HEK293 (cell line): ENCODE data around the gene KIF20A.
A peak's percentile ranks its signal among the peaks of the same experiment; 100 is the strongest.

Experiments
- BCL6B ChIP-seq: fragments of 450-650 bp; formaldehyde crosslinking; IDR thresholded peaks from 2 replicates; pipeline ENCODE4 v1.5.1; 2017; ENCODE audit warnings: missing biosample characterization, missing genetic modification characterization
- MZF1 ChIP-seq: fragments of 450-650 bp; formaldehyde crosslinking; IDR thresholded peaks from 2 replicates; pipeline ENCODE4 v1.5.1; 2017; ENCODE audit warnings: missing biosample characterization, missing genetic modification characterization, borderline replicate concordance
- OVOL3 ChIP-seq: fragments of 450-650 bp; formaldehyde crosslinking; IDR thresholded peaks from 2 replicates; pipeline ENCODE4 v1.5.1; 2016; ENCODE audit warnings: missing biosample characterization, missing genetic modification characterization
- PRDM2 ChIP-seq: fragments of 450-650 bp; formaldehyde crosslinking; IDR thresholded peaks from 2 replicates; pipeline ENCODE4 v1.5.1; 2016; ENCODE audit warnings: missing biosample characterization, missing genetic modification characterization, borderline replicate concordance
- PRDM6 ChIP-seq: fragments of 450-650 bp; formaldehyde crosslinking; IDR thresholded peaks from 2 replicates; pipeline ENCODE4 v1.5.1; 2017; ENCODE audit warnings: missing biosample characterization, missing genetic modification characterization
- ZBTB17 ChIP-seq: fragments of 450-650 bp; formaldehyde crosslinking; IDR thresholded peaks from 2 replicates; pipeline ENCODE4 v1.5.1; 2016; ENCODE audit warnings: missing biosample characterization, missing genetic modification characterization
- ZBTB48 ChIP-seq: fragments of 450-650 bp; formaldehyde crosslinking; IDR thresholded peaks from 2 replicates; pipeline ENCODE4 v1.5.1; 2016; ENCODE audit warnings: missing biosample characterization, missing genetic modification characterization
- ZFP3 ChIP-seq: fragments of 450-650 bp; formaldehyde crosslinking; IDR thresholded peaks from 2 replicates; pipeline ENCODE4 v1.5.1; 2016; ENCODE audit warnings: low read depth, missing biosample characterization, missing genetic modification characterization
- ZNF10 ChIP-seq: fragments of 450-650 bp; formaldehyde crosslinking; IDR thresholded peaks from 2 replicates; pipeline ENCODE4 v1.5.1; 2017; ENCODE audit warnings: missing biosample characterization, missing genetic modification characterization
- ZNF112 ChIP-seq: fragments of 450-650 bp; formaldehyde crosslinking; IDR thresholded peaks from 2 replicates; pipeline ENCODE4 v1.5.0; 2017; ENCODE audit warnings: missing biosample characterization, missing genetic modification characterization
- ZNF157 ChIP-seq: fragments of 450-650 bp; formaldehyde crosslinking; IDR thresholded peaks from 2 replicates; pipeline ENCODE4 v1.5.1; 2016; ENCODE audit warnings: missing biosample characterization, missing genetic modification characterization
- ZNF24 ChIP-seq: fragments of 450-650 bp; formaldehyde crosslinking; IDR thresholded peaks from 2 replicates; pipeline ENCODE4 v1.5.1; 2016; ENCODE audit warnings: missing biosample characterization, missing genetic modification characterization
- ZNF335 ChIP-seq: fragments of 450-650 bp; formaldehyde crosslinking; conservative IDR thresholded peaks from 2 replicates; pipeline ENCODE4 v1.5.1; 2016; ENCODE audit warnings: missing biosample characterization, missing genetic modification characterization
- ZNF366 ChIP-seq: fragments of 450-650 bp; formaldehyde crosslinking; conservative IDR thresholded peaks from 2 replicates; pipeline ENCODE4 v1.5.1; 2016; ENCODE audit warnings: missing biosample characterization, missing genetic modification characterization
- ZNF426 ChIP-seq: fragments of 450-650 bp; formaldehyde crosslinking; IDR thresholded peaks from 2 replicates; pipeline ENCODE4 v1.5.1; 2017; ENCODE audit warnings: missing biosample characterization, missing genetic modification characterization, mild to moderate bottlenecking, inconsistent platforms, moderate library complexity
- ZNF473 ChIP-seq: fragments of 450-650 bp; formaldehyde crosslinking; IDR thresholded peaks from 2 replicates; pipeline ENCODE4 v1.5.1; 2017; ENCODE audit warnings: missing biosample characterization, missing genetic modification characterization
- ZNF48 ChIP-seq: fragments of 450-650 bp; formaldehyde crosslinking; IDR thresholded peaks from 2 replicates; pipeline ENCODE4 v1.5.1; 2016; ENCODE audit warnings: missing biosample characterization, missing genetic modification characterization
- ZNF510 ChIP-seq: fragments of 450-650 bp; formaldehyde crosslinking; IDR thresholded peaks from 2 replicates; pipeline ENCODE4 v1.5.1; 2018; ENCODE audit warnings: mild to moderate bottlenecking, missing genetic modification characterization, missing biosample characterization; ENCODE audit not compliant: insufficient replicate concordance
- ZNF548 ChIP-seq: fragments of 450-650 bp; formaldehyde crosslinking; IDR thresholded peaks from 2 replicates; pipeline ENCODE4 v1.5.1; 2016; ENCODE audit warnings: missing biosample characterization, missing genetic modification characterization
- ZNF580 ChIP-seq: fragments of 450-650 bp; formaldehyde crosslinking; IDR thresholded peaks from 2 replicates; pipeline ENCODE4 v1.5.1; 2016; ENCODE audit warnings: missing biosample characterization, missing genetic modification characterization
- ZNF600 ChIP-seq: fragments of 450-650 bp; formaldehyde crosslinking; IDR thresholded peaks from 2 replicates; pipeline ENCODE4 v1.5.1; 2016; ENCODE audit warnings: missing biosample characterization, missing genetic modification characterization
- ZNF610 ChIP-seq: fragments of 450-650 bp; formaldehyde crosslinking; IDR thresholded peaks from 2 replicates; pipeline ENCODE4 v1.5.1; 2016; ENCODE audit warnings: missing biosample characterization, missing genetic modification characterization, borderline replicate concordance
- ZNF621 ChIP-seq: fragments of 450-650 bp; formaldehyde crosslinking; IDR thresholded peaks from 2 replicates; pipeline ENCODE4 v1.5.1; 2017; ENCODE audit warnings: missing biosample characterization, missing genetic modification characterization
- ZNF670 ChIP-seq: fragments of 450-650 bp; formaldehyde crosslinking; IDR thresholded peaks from 2 replicates; pipeline ENCODE4 v1.5.1; 2016; ENCODE audit warnings: missing biosample characterization, missing genetic modification characterization, low read depth
- ZNF830 ChIP-seq: fragments of 450-650 bp; IDR thresholded peaks from 2 replicates; pipeline ENCODE4 v1.5.0; 2018; ENCODE audit warnings: missing biosample characterization, missing genetic modification characterization, low read depth, mild to moderate bottlenecking, moderate library complexity
- ZNF843 ChIP-seq: fragments of 450-650 bp; formaldehyde crosslinking; IDR thresholded peaks from 2 replicates; pipeline ENCODE4 v1.5.1; 2016; ENCODE audit warnings: missing biosample characterization, missing genetic modification characterization
- ZSCAN18 ChIP-seq: fragments of 450-650 bp; formaldehyde crosslinking; IDR thresholded peaks from 2 replicates; pipeline ENCODE4 v1.5.1; 2016; ENCODE audit warnings: missing biosample characterization, missing genetic modification characterization
- TF ChIP-seq, protein P1 (sequence below): fragments of 450-650 bp; formaldehyde crosslinking; IDR thresholded peaks from 2 replicates; pipeline ENCODE4 v1.5.1; 2016; ENCODE audit warnings: missing biosample characterization, missing genetic modification characterization

KIF20A gene

DNA sequence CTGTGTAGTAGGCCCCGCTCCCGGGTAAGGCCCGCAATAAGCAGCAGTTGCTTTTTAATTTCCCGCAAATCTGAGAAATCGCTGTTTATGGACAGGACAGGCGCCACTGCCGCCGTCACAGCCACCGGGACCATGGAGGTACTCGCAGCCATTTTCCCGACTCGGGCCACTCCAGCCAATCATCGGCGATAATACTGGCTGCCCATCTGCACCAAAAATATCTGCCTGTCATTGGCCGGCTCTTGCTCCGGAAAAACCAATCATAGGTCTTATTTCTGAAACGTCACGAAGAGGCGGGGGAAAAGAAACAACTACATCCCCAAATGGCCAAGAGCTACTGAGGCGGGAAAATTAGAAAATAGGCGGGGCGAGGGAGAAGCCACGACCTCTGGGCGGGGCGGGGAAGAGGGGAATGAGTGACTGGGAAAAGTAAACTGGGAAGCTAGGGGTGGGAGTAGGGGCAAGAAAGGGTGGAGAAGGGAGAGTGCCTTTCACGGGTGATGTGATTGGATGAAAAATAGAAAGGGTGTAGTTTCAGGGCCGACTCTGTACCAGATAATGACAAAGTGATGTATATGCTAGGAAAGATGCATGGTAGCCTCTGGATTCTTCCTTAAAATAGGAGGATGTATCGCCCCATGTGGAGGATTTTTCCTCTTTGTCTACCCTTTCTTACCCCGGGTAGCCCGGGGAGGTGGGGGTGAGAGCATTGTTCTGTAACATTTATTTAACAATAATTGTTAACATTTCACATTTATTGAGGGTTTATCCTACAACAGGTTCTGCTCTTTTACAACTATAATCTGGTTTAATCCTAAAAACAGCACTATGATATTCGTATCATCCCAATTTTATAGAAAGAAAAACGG, 34.5 kb downstream of the KIF20A start, which contains the start of gene CDC23 (continued):
- TF ChIP-seq PRDM2 (no peak), ZNF843 (tag by site-specific recombination) (no peak), ZNF510 (tag by site-specific recombination) (no peak), ZNF600 (no peak), ZNF48 (tag by site-specific recombination) (no peak), PRDM6 (tag by site-specific recombination) (peak; percentile 14; the same call in 1 of the 2 replicates), ZNF426 (no peak), ZNF830 (no peak), ZNF580 (tag by site-specific recombination) (peak; percentile 87), OVOL3 (no peak), ZBTB48 (tag by site-specific recombination) (peak; percentile 50), ZNF473 (tag by site-specific recombination) (no peak), BCL6B (tag by site-specific recombination) (no peak), ZSCAN18 (no peak), ZNF24 (tag by site-specific recombination) (peak; percentile 76), ZNF610 (tag by site-specific recombination) (no peak), ZNF621 (no peak), ZNF10 (tag by site-specific recombination) (0 out of 2 replicates have a peak, but pooled peaks have one; percentile 31), ZNF112 (tag by site-specific recombination) (no peak), ZFP3 (tag by site-specific recombination) (no peak), ZNF366 (peak; percentile 100), ZNF548 (tag by site-specific recombination) (no peak), ZNF335 (tag by site-specific recombination) (peak; percentile 96), ZBTB17 (tag by site-specific recombination) (no peak), ZNF670 (tag by site-specific recombination) (no peak), ZNF157 (tag by site-specific recombination) (no peak), MZF1 (tag by site-specific recombination) (no peak; the same call in 1 of the 2 replicates)
- TF ChIP-seq, protein P1, sequence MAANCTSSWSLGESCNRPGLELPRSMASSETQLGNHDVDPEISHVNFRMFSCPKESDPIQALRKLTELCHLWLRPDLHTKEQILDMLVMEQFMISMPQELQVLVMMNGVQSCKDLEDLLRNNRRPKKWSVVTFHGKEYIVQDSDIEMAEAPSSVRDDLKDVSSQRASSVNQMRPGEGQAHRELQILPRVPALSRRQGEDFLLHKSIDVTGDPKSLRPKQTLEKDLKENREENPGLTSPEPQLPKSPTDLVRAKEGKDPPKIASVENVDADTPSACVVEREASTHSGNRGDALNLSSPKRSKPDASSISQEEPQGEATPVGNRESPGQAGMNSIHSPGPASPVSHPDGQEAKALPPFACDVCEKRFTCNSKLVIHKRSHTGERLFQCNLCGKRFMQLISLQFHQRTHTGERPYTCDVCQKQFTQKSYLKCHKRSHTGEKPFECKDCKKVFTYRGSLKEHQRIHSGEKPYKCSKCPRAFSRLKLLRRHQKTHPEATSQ (tag by site-specific recombination): no peak
